Measurements from ENCODE around the gene CNTN4. TPM values are rescaled to one million over a fixed set of nuclear protein-coding genes. Genes with fewer than 3 reads are reported as not detected.

Gene CNTN4
- total RNA-seq, 1 experiment from 2014 or later: 1.6 TPM

DNA sequence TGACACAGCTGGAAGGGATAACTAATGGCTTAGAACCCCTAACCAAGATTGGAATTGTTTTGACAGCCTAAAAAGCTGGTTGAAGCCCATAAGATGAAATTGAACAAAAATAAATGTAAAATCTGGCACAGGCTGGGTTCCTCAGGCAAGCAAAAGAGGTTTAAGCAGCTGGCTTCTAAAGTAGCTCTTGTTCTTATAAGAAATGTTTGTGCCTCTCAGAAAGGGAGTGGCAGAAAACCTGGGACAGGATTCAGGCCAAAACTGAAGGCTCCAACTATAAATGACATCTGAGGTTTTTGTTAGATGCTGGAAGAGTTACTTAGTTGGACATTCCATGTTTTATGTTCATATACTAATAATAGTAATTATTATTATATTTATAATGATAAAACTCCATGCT is 378.3 kb downstream of the CNTN4 start:
- no peak overlapping the region for H3K18ac ChIP-seq (ENCODE audit: insufficient read length, low read depth, low read length)
- H3T11ph ChIP-seq (ENCODE audit: low read length): no peak overlapping the region
- H3K4me3 Mint-ChIP-seq: no peak overlapping the region
- H3K27ac ChIP-seq (ENCODE audit: insufficient read length, low read depth, low read length): no peak overlapping the region
- H4K5ac ChIP-seq (ENCODE audit: insufficient read length, low read depth, low read length): no peak overlapping the region
- no peaks in the 10 kb centered on the region for H3K27me3 ChIP-seq (ENCODE audit: insufficient read depth, low read length)
- H3K79me1 ChIP-seq (ENCODE audit: insufficient read depth, low read depth, low read length, poor library complexity, severe bottlenecking): no peaks in the 10 kb centered on the region
- H3K14ac ChIP-seq (ENCODE audit: insufficient read depth, low read length): no peak overlapping the region
- no peak overlapping the region for H2BK20ac ChIP-seq (ENCODE audit: low read depth, low read length, poor library complexity, severe bottlenecking)
- H3K4ac ChIP-seq (ENCODE audit: low read depth, low read length): no peak overlapping the region
- H2BK120ac ChIP-seq (ENCODE audit: low read depth, low read length, poor library complexity, severe bottlenecking): no peak overlapping the region
- H4K91ac ChIP-seq (ENCODE audit: insufficient read length, low read depth, low read length): no peak overlapping the region
- no peak overlapping the region for H3K4me2 ChIP-seq (ENCODE audit: insufficient read depth, insufficient read length, low read length)
- H3K36me3 Mint-ChIP-seq (ENCODE audit: insufficient read depth in 1 of 3, low read depth in 3 of 3): peaks cover 0 to 5% (median 4%) of the 10 kb centered on the region in 3 experiments; a peak in 3 of 7 replicates
- H3K23me2 ChIP-seq (ENCODE audit: insufficient read length, low read depth, low read length, poor library complexity, severe bottlenecking): no peaks in the 10 kb centered on the region
- H3K79me2 ChIP-seq (ENCODE audit: insufficient read depth, low read length): no peaks in the 10 kb centered on the region
- H3K23ac ChIP-seq (ENCODE audit: insufficient read length, low read depth, low read length): no peak overlapping the region
- TF ChIP-seq, protein P1, sequence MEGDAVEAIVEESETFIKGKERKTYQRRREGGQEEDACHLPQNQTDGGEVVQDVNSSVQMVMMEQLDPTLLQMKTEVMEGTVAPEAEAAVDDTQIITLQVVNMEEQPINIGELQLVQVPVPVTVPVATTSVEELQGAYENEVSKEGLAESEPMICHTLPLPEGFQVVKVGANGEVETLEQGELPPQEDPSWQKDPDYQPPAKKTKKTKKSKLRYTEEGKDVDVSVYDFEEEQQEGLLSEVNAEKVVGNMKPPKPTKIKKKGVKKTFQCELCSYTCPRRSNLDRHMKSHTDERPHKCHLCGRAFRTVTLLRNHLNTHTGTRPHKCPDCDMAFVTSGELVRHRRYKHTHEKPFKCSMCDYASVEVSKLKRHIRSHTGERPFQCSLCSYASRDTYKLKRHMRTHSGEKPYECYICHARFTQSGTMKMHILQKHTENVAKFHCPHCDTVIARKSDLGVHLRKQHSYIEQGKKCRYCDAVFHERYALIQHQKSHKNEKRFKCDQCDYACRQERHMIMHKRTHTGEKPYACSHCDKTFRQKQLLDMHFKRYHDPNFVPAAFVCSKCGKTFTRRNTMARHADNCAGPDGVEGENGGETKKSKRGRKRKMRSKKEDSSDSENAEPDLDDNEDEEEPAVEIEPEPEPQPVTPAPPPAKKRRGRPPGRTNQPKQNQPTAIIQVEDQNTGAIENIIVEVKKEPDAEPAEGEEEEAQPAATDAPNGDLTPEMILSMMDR (conservative IDR thresholded peaks at IDR 0.05): no peak
- no peaks in the 10 kb centered on the region for H3K9me3 ChIP-seq (ENCODE audit: control insufficient read depth, low read depth, low read length)
- no peak overlapping the region for H2BK5ac ChIP-seq (ENCODE audit: insufficient read length, low read length)
- no peak for DNase-seq
- peaks cover 0 to 6% of the 10 kb centered on the region in 2 experiments; a peak in 4 of 5 replicates for H3K9me3 Mint-ChIP-seq
- no peaks in the 10 kb centered on the region for H3K27me3 Mint-ChIP-seq (ENCODE audit: low read depth)
- no peak overlapping the region for H3K9ac ChIP-seq (ENCODE audit: extremely low read depth, insufficient read length, low read length)
- no peak overlapping the region for H2BK15ac ChIP-seq (ENCODE audit: low read depth, low read length)
- no peak overlapping the region for H3K56ac ChIP-seq (ENCODE audit: insufficient read length, low read depth, low read length)
- no peak overlapping the region for H2BK12ac ChIP-seq (ENCODE audit: insufficient read length, low read depth, low read length)
- H2AFZ ChIP-seq (ENCODE audit: low read length): no peak overlapping the region
- H3K27ac Mint-ChIP-seq: no peak overlapping the region
- H4K8ac ChIP-seq (replicated peaks; ENCODE audit: insufficient read length, low read depth, low read length): no peak overlapping the region
- peaks cover 3 to 4% of the 10 kb centered on the region in 2 experiments; a peak in 2 of 4 replicates for H3K4me1 Mint-ChIP-seq
- no peak overlapping the region for H2AK5ac ChIP-seq (ENCODE audit: insufficient read length, low read length)
- no peaks in the 10 kb centered on the region for H3K4me1 ChIP-seq (ENCODE audit: insufficient read depth, low read length)
- no peaks in the 10 kb centered on the region for H4K20me1 ChIP-seq (ENCODE audit: control insufficient read depth, insufficient read depth, insufficient read length)

Measured in H9 (cell line).